Stimulated activated naive B cell treated with anti-CD40 and anti-IgM and Interleukin-4, amounts not matched to agents 10 μg/mL and 1 μg/mL and 100 μg/mL, for 72 hours (primary cell): ENCODE data around the gene PLRG1.

Source experiments
- ATAC-seq, 2 donors: fragments of 150-1000 bp; cut with Tn5 transposase; replicated peaks; 2 replicates each; pipeline ENCODE4 v1.10.0; 2021; ENCODE audit warnings: moderate library complexity in 1 of 2
- DNase-seq: peaks from one replicate; pipeline ENCODE4 v3.0.0; 2021
- H3K27ac Mint-ChIP-seq: one replicate; pipeline ENCODE4 v1.8.0; 2022; ENCODE audit warnings: mild to moderate bottlenecking, mixed read lengths
- H3K27me3 Mint-ChIP-seq, 2 donors: one replicate each; pipeline ENCODE4 v1.8.0; 2022; ENCODE audit warnings: mixed read lengths in 2 of 2
- H3K36me3 Mint-ChIP-seq, 2 donors: one replicate each; pipeline ENCODE4 v1.8.0; 2022; ENCODE audit warnings: mixed read lengths in 2 of 2, mild to moderate bottlenecking in 1 of 2
- H3K4me1 Mint-ChIP-seq, 2 donors: one replicate each; pipeline ENCODE4 v1.8.0; 2022; ENCODE audit warnings: mixed read lengths in 2 of 2, mild to moderate bottlenecking in 1 of 2
- H3K4me3 Mint-ChIP-seq, 2 donors: one replicate each; pipeline ENCODE4 v1.8.0; 2022; ENCODE audit warnings: mild to moderate bottlenecking in 2 of 2, mixed read lengths in 2 of 2, moderate library complexity in 1 of 2
- H3K9me3 Mint-ChIP-seq, 2 donors: one replicate each; pipeline ENCODE4 v1.8.0; 2022; ENCODE audit warnings: mixed read lengths in 2 of 2, mild to moderate bottlenecking in 1 of 2

The PLRG1 gene

GRCh38 chr4:154560824-154561231 is 10.6 kb upstream of the PLRG1 start:
- no peak overlapping the region for H3K4me3 Mint-ChIP-seq
- no peak for ATAC-seq

DNA sequence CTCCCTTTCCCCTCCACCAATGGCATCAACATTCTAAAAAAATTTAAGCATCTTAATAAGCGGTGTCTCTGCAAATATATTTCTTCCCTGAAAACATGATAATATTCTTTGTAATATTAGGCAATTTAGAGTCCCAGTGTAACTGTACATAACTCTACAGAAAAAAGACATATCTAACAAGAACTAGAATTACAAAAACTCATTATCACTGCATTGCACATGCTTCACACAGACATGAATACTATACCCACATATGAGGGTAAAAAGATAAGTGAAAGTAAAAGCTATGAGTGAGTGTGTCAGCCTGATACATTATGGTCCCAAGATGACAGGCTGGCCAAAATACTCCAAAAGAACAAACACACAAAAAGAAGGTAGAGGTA is 10.2 kb upstream of the PLRG1 start:
- no peak for ATAC-seq
- Mint-ChIP-seq H3K27me3 (peaks cover 6 to 10% of the 10 kb centered on the region in 2 donors), H3K4me1 (no peaks in the 10 kb centered on the region)

More at GRCh38 chr4:154560824-154561231, 10.6 kb upstream of the PLRG1 start:
- no peak for DNase-seq
- Mint-ChIP-seq H3K9me3 (no peaks in the 10 kb centered on the region), H3K36me3 (no peaks in the 10 kb centered on the region), H3K27me3 (peaks cover 6 to 10% of the 10 kb centered on the region in 2 donors), H3K4me1 (no peaks in the 10 kb centered on the region), H3K27ac (no peak overlapping the region)

GRCh38 chr4:154559494-154560418 is 9.6 kb upstream of the PLRG1 start:
- Mint-ChIP-seq H3K27ac (no peak overlapping the region), H3K4me1 (no peaks in the 10 kb centered on the region)
- DNase-seq: no peak

More for the DNA sequence above, 10.2 kb upstream of the PLRG1 start:
- H3K27ac Mint-ChIP-seq: no peak overlapping the region
- no peak for DNase-seq
- H3K36me3 Mint-ChIP-seq: no peaks in the 10 kb centered on the region
- no peaks in the 10 kb centered on the region for H3K9me3 Mint-ChIP-seq
- H3K4me3 Mint-ChIP-seq: no peak overlapping the region

DNA sequence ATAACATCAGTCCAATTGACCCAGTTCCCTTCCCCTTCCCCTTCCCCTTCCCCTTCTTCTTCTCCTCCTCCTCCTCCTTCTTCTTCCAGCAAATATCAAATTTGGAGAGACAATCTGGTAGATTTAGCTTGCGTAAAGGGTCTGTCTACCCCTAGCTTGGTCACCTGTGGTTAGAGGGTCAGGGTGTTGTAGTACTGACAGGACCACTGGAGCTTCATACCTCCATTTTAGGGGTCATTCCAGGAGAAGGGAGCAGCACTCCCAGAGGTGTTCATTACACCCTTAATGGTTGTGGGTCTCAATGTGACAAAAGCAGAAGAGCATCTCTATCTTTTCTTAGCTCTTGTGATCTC is 8.9 kb upstream of the PLRG1 start:
- H3K27me3 Mint-ChIP-seq: peaks cover 6 to 10% of the 10 kb centered on the region in 2 donors
- no peak overlapping the region for H3K4me3 Mint-ChIP-seq
- H3K27ac Mint-ChIP-seq: no peak overlapping the region
- DNase-seq (no peak), ATAC-seq (no peak)
- no peaks in the 10 kb centered on the region for H3K36me3 Mint-ChIP-seq
- H3K9me3 Mint-ChIP-seq: no peaks in the 10 kb centered on the region
- no peaks in the 10 kb centered on the region for H3K4me1 Mint-ChIP-seq

More at GRCh38 chr4:154559494-154560418, 9.6 kb upstream of the PLRG1 start:
- Mint-ChIP-seq H3K4me3 (no peak overlapping the region), H3K9me3 (no peaks in the 10 kb centered on the region), H3K27me3 (peaks cover 6 to 10% of the 10 kb centered on the region in 2 donors), H3K36me3 (no peaks in the 10 kb centered on the region)
- peak; percentile 46 to 61 for ATAC-seq

- no peak overlapping the region for H3K4me3 Mint-ChIP-seq
- peaks cover 0 to 2% of the 10 kb centered on the region in 2 donors for H3K27me3 Mint-ChIP-seq
- no peaks in the 10 kb centered on the region for H3K9me3 Mint-ChIP-seq
- ATAC-seq: peak; percentile 55 to 56
- peaks cover 4 to 11% of the 10 kb centered on the region in 2 donors for H3K36me3 Mint-ChIP-seq
- peaks cover 7 to 13% of the 10 kb centered on the region in 2 donors for H3K4me1 Mint-ChIP-seq
- H3K27ac Mint-ChIP-seq: no peak overlapping the region
- DNase-seq: peak; percentile 63
Observed at GRCh38 chr4:154551872-154552686, 1.9 kb upstream of the PLRG1 start.

GRCh38 chr4:154545689-154546088 is 4.5 kb downstream of the PLRG1 start:
- H3K4me1 Mint-ChIP-seq: peaks cover 7 to 13% of the 10 kb centered on the region in 2 donors
- peaks cover 0 to 2% of the 10 kb centered on the region in 2 donors for H3K9me3 Mint-ChIP-seq
- DNase-seq (no peak), ATAC-seq (no peak)
- no peak overlapping the region for H3K27ac Mint-ChIP-seq
- no peaks in the 10 kb centered on the region for H3K27me3 Mint-ChIP-seq
- peaks cover 14 to 26% of the 10 kb centered on the region in 2 donors for H3K36me3 Mint-ChIP-seq
- no peak overlapping the region for H3K4me3 Mint-ChIP-seq

DNA sequence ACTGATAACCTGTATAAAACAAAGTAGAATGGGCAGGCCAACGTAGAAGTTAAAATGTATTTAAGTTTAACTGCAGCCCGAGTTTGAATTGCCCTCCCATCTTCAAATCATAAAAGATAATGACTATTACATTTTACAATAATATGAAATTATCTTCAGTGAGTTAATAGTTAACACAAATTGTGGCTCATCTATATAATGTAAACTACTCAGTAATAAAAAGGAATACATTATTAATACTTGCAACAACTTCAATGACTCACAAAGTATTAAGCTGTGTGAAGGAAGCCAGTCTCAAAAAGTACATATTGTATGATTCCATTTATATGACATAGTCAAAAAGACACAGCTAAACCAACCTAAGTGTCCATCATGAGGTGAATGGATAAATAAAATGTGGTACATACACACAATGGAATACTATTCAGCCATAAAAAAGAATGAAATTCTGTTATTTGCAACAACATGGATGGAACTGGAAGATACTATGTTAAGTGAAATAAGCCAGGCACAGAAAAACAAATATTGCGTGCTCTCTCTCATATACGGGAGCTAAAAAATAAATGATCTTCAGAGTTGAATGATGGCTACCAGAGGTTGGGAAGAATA is 7.8 kb downstream of the PLRG1 start:
- DNase-seq (no peak), ATAC-seq (no peak)
- peaks cover 21 to 23% of the 10 kb centered on the region in 2 donors for H3K36me3 Mint-ChIP-seq
- no peak overlapping the region for H3K27ac Mint-ChIP-seq
- no peaks in the 10 kb centered on the region for H3K4me1 Mint-ChIP-seq
- no peaks in the 10 kb centered on the region for H3K27me3 Mint-ChIP-seq
- peaks cover 0 to 2% of the 10 kb centered on the region in 2 donors for H3K9me3 Mint-ChIP-seq
- H3K4me3 Mint-ChIP-seq: no peak overlapping the region

GRCh38 chr4:154534296-154534695 is 15.9 kb downstream of the PLRG1 start:
- DNase-seq (no peak), ATAC-seq (no peak)
- Mint-ChIP-seq H3K4me3 (no peak overlapping the region), H3K27me3 (peaks cover 0 to 8% of the 10 kb centered on the region in 2 donors), H3K36me3 (peaks cover 6 to 14% of the 10 kb centered on the region in 2 donors), H3K27ac (no peak overlapping the region), H3K4me1 (no peaks in the 10 kb centered on the region), H3K9me3 (no peaks in the 10 kb centered on the region)

DNA sequence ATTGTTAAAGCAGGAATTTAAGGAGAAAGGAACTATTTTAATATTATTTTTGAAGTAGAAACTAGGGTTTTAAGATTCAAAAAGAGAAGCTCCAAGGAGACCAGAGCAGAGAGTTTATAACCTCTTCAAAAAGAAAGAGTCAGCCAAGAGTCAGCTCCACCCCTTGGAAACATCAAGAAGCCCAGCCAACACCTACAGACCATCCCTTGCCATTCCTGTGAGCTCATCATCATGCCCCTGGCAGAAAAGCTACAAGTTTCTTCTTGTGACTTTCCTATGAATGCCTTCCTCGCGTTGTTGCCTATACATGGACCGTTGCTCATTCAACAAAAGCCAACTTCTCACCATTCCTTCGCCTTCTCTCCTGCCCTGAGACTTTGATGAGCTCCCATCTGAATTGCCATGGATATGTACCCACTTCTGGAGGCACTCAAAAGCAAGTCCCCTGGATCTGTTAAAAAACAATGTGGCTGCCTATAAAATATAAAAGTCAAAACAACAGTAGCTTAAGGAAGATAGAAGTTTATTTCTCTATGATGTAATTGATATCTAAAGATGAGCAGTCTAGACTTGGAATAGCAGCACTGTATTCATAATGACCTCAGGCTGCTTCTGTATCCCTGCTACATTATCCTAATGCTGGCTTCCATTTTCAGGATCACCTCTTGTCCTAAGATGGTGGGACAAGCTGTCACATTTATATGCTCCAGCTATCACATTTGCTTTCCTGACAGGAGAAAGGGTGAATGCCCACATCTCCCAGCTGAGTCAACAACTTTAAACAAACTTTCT is 20.3 kb downstream of the PLRG1 start:
- Mint-ChIP-seq H3K36me3 (peaks cover 0 to 5% of the 10 kb centered on the region in 2 donors), H3K4me1 (peaks cover 0 to 2% of the 10 kb centered on the region in 2 donors)
- no peak for DNase-seq

DNA sequence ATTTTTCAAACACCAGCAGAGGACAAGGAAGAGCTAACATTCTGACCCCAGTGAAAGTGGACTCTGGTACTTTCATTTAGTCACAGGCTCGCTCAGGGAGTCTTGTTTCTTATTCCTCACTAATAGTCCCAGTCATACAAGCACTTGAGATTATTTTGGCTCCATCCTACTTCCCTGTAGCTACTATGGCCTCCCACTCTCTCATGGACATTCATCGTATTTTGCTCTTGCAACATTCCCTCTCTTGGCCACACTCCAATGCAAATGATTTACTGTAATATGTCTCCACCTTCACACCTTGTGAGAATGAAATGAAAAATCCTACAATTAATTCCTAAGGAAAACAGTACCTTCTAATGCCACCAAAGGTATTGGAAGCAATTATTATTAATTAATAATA is 21.3 kb downstream of the PLRG1 start:
- ATAC-seq (no peak), DNase-seq (no peak)
- Mint-ChIP-seq H3K9me3 (no peaks in the 10 kb centered on the region), H3K27ac (no peak overlapping the region), H3K36me3 (no peaks in the 10 kb centered on the region), H3K4me1 (peaks cover 0 to 2% of the 10 kb centered on the region in 2 donors), H3K27me3 (peaks cover 28 to 32% of the 10 kb centered on the region in 2 donors), H3K4me3 (no peak overlapping the region)

More for the DNA sequence above, 20.3 kb downstream of the PLRG1 start:
- no peaks in the 10 kb centered on the region for H3K9me3 Mint-ChIP-seq
- H3K27ac Mint-ChIP-seq: no peak overlapping the region
- no peak for ATAC-seq
- H3K4me3 Mint-ChIP-seq: no peak overlapping the region
- H3K27me3 Mint-ChIP-seq: peaks cover 18 to 21% of the 10 kb centered on the region in 2 donors

- Mint-ChIP-seq H3K27ac (no peak overlapping the region), H3K9me3 (no peaks in the 10 kb centered on the region), H3K27me3 (peaks cover 39 to 40% of the 10 kb centered on the region in 2 donors), H3K4me3 (no peak overlapping the region), H3K36me3 (no peaks in the 10 kb centered on the region), H3K4me1 (peaks cover 0 to 2% of the 10 kb centered on the region in 2 donors)
- DNase-seq (no peak), ATAC-seq (no peak)
Observed at GRCh38 chr4:154527308-154527707, 22.9 kb downstream of the PLRG1 start.

- no peak overlapping the region for H3K4me3 Mint-ChIP-seq
- peaks cover 0 to 2% of the 10 kb centered on the region in 2 donors for H3K4me1 Mint-ChIP-seq
- H3K27ac Mint-ChIP-seq: no peak overlapping the region
- H3K9me3 Mint-ChIP-seq: no peaks in the 10 kb centered on the region
- no peak for DNase-seq
- peak; percentile 36 to 61 for ATAC-seq
- peaks cover 39 to 40% of the 10 kb centered on the region in 2 donors for H3K27me3 Mint-ChIP-seq
- H3K36me3 Mint-ChIP-seq: no peaks in the 10 kb centered on the region
Observed at GRCh38 chr4:154526151-154526550, 24.0 kb downstream of the PLRG1 start.

- no peak overlapping the region for H3K27ac Mint-ChIP-seq
- H3K9me3 Mint-ChIP-seq: no peaks in the 10 kb centered on the region
- no peak overlapping the region for H3K4me3 Mint-ChIP-seq
- peaks cover 42 to 49% of the 10 kb centered on the region in 2 donors for H3K27me3 Mint-ChIP-seq
- peaks cover 0 to 2% of the 10 kb centered on the region in 2 donors for H3K4me1 Mint-ChIP-seq
- ATAC-seq (no peak), DNase-seq (no peak)
- H3K36me3 Mint-ChIP-seq: no peaks in the 10 kb centered on the region
Observed at GRCh38 chr4:154521607-154522006, 28.6 kb downstream of the PLRG1 start.
